ENCODE results near the gene NR1D2.
"Not testable (repeated sequence)": the region's sequence is repeated elsewhere in the genome, so short reads cannot be mapped to it uniquely, and the experiment has no call there.

- not testable (repeated sequence) for TF ChIP-seq CTCF (IDR thresholded peaks at IDR 0.05; ENCODE audit: low read depth, low read length, poor library complexity, severe bottlenecking); EZH2phosphoT487 (IDR thresholded peaks at IDR 0.05; ENCODE audit: borderline replicate concordance, low read length)
Measured at GRCh38 chr3:24010834-24011233, 65.7 kb downstream of the NR1D2 start.

Data from DOHH2 (cell line).